ENCODE data around the gene KLF7.
"Not testable (repeated sequence)": the region's sequence is repeated elsewhere in the genome, so short reads cannot be mapped to it uniquely, and the experiment has no call there.

The KLF7 gene

GRCh38 chr2:207066166-207066565, 99.6 kb downstream of the KLF7 start:
- no peak for DNase-seq (ENCODE audit: low read depth in 2 of 2)

- no peak for DNase-seq (ENCODE audit: low read depth in 2 of 2)
These were observed 101.5 kb downstream of the KLF7 start for GRCh38 chr2:207064128-207064690.

GRCh38 chr2:207061181-207061580, 104.6 kb downstream of the KLF7 start:
- DNase-seq (ENCODE audit: low read depth in 2 of 2) = no peak

GRCh38 chr2:207055257-207055656, 110.5 kb downstream of the KLF7 start:
- no peak for DNase-seq (ENCODE audit: low read depth in 2 of 2)

- DNase-seq (ENCODE audit: low read depth in 2 of 2) = no peak
These were observed 111.2 kb downstream of the KLF7 start for GRCh38 chr2:207054521-207054920.

GRCh38 chr2:207051385-207051965, 114.3 kb downstream of the KLF7 start:
- no peak for DNase-seq (ENCODE audit: low read depth in 2 of 2)

GRCh38 chr2:207049122-207049521, 116.6 kb downstream of the KLF7 start:
- no peak for DNase-seq (ENCODE audit: low read depth in 2 of 2)

- no peak for DNase-seq (ENCODE audit: low read depth in 2 of 2)
These were observed 117.3 kb downstream of the KLF7 start for GRCh38 chr2:207048416-207048815.

GRCh38 chr2:207046724-207047123, 119.0 kb downstream of the KLF7 start:
- no peak for DNase-seq (ENCODE audit: low read depth in 2 of 2)

- no peak for DNase-seq (ENCODE audit: low read depth in 2 of 2)
These were observed 120.2 kb downstream of the KLF7 start for GRCh38 chr2:207045531-207045930.

GRCh38 chr2:207044379-207045362, 121.1 kb downstream of the KLF7 start:
- DNase-seq (ENCODE audit: low read depth in 2 of 2) = no peak

- no peak for DNase-seq (ENCODE audit: low read depth in 2 of 2)
These were observed 122.9 kb downstream of the KLF7 start for GRCh38 chr2:207042841-207043240.

- no peak for DNase-seq (ENCODE audit: low read depth in 2 of 2)
These were observed 123.8 kb downstream of the KLF7 start for GRCh38 chr2:207041786-207042554.

GRCh38 chr2:207041279-207041678, 124.5 kb downstream of the KLF7 start:
- DNase-seq (ENCODE audit: low read depth in 2 of 2) = no peak

- no peak for DNase-seq (ENCODE audit: low read depth in 2 of 2)
These were observed 125.1 kb downstream of the KLF7 start for GRCh38 chr2:207040696-207041095.

- DNase-seq (ENCODE audit: low read depth in 2 of 2) = no peak
These were observed 126.5 kb downstream of the KLF7 start for GRCh38 chr2:207039225-207039624.

- DNase-seq (ENCODE audit: low read depth in 2 of 2) = no peak
These were observed 127.4 kb downstream of the KLF7 start for GRCh38 chr2:207038299-207038698.

- no peak for DNase-seq (ENCODE audit: low read depth in 2 of 2)
These were observed 127.9 kb downstream of the KLF7 start for GRCh38 chr2:207037896-207038295.

GRCh38 chr2:207037023-207037422, 128.7 kb downstream of the KLF7 start:
- not testable (repeated sequence) for DNase-seq (ENCODE audit: low read depth in 2 of 2)

GRCh38 chr2:207035875-207036274, 129.9 kb downstream of the KLF7 start:
- no peak for DNase-seq (ENCODE audit: low read depth in 2 of 2)

- no peak for DNase-seq (ENCODE audit: low read depth in 2 of 2)
These were observed 133.3 kb downstream of the KLF7 start for GRCh38 chr2:207032490-207032889.
